HG03108 (cell line): ENCODE measurements around the gene VIPR2.

Source experiments
- ATAC-seq: cut with Tn5 transposase; IDR thresholded peaks from one replicate; pipeline ENCODE4 v1.9.1; 2021; ENCODE audit warnings: moderate library complexity; ENCODE audit not compliant: unreplicated experiment

The VIPR2 gene

DNA sequence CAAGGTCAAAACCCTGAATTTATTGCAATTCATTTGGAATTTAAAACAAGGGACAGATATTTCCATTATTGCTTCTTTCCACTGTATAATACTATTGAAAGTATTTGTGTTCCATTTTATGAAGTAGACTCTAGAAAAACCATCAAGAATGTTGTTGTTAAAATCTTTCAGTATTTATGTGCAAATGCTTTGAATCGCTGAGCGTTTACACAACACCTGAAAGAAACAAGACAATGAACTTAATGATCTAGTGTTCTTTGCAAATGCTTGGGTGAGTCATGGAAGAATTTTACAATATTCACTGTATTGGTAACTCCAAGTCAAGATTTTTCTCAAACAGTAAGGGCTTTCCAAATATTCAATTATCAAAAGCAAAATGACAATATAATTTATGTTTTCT is 97.1 kb downstream of the VIPR2 start:
- ATAC-seq = no peak

DNA sequence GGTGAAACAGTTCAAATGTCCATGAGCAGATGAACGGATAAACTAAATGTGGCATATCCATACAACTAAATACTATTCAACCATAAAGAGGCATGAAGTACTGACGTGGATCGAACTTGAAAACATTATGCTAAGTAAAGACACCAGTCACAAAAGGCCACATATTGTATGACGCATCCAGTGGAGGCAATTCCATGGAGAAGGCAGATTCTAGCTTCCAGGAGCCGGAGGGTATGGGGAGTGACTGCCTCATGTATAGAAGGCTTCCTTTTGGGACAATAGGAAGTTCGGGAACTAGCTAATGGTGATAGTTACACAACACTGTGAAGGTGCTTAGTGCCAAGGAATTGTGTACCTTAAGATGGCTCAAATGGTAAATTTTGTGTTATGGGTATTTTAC is 98.4 kb downstream of the VIPR2 start:
- ATAC-seq = no peak

GRCh38 chr7:159045839-159046238 is 98.8 kb downstream of the VIPR2 start:
- no peak for ATAC-seq

DNA sequence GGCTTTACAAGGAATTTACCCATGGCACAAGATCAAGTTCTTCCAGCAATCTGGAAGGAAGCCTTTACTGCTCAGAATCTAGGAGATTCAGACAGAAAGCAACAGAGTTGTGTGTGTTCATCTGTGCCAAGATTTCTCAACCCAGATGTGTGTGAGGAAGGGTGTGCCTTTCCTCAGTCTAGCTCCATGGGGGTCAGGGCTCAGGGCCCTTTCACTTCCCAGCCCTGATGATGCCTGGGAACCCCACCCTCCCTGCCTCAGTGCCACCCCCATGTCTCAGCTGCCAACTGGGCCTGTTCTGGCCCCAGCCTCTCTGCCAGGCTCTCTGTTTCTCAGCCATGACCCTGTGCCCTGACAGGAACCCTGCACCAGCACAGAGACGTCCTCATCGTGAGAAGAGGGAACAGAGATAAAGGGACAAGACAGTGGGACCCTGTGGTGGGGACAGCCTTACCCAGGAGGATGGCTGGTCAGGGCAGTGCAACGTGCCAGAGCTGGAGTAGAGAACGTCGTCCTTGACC is 102.0 kb downstream of the VIPR2 start:
- ATAC-seq = no peak

DNA sequence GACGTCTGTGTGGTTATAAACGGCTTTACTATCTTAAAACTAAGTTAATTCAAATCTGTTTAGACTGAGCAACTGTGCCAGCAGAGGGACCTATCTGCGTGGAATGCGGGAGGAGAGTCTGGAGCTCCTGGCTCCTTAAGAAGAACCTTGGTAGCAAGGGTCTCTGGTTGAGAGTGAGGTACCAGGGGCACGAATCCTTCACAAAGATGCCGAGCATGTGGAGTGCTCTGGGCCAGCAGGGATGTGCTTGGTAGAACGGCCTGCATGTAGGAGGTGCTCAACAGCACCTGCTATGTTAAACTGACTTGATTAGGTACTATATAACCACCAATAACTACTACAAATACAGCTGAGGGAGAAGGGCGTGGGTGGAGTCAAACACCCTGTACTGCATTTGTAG is 102.6 kb downstream of the VIPR2 start:
- ATAC-seq = no peak

- no peak for ATAC-seq
Observed at GRCh38 chr7:159040912-159041711, 103.6 kb downstream of the VIPR2 start.

GRCh38 chr7:159040146-159040545 is 104.5 kb downstream of the VIPR2 start:
- no peak for ATAC-seq

GRCh38 chr7:159039716-159040115 is 105.0 kb downstream of the VIPR2 start:
- ATAC-seq = no peak

GRCh38 chr7:159038066-159038465 is 106.6 kb downstream of the VIPR2 start:
- ATAC-seq = no peak

GRCh38 chr7:159036916-159037605 is 107.6 kb downstream of the VIPR2 start:
- no peak for ATAC-seq

- no peak for ATAC-seq
Observed at GRCh38 chr7:159035571-159036073, 109.0 kb downstream of the VIPR2 start.

- no peak for ATAC-seq
Observed at GRCh38 chr7:159034988-159035387, 109.7 kb downstream of the VIPR2 start.

- ATAC-seq = no peak
Observed at GRCh38 chr7:159034394-159034793, 110.3 kb downstream of the VIPR2 start.

DNA sequence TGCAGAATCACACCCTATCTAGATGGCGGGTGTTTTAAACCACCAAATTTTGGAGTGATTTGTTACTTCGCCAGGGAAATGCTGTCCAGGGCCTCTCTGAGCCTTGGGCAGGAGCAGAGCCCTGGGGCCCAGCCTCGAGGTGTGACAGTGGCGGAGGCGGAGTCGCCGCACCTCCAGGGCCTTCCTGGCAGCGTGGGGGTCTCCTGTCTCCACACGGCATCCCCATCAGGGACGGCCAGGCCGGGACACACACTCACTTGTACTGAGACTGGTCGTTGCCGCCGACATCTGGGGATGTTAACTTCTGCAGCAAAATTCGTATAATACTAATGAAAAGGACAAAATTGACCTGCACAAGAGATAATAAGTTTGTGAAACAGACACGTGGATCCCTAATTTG is 110.7 kb downstream of the VIPR2 start:
- no peak for ATAC-seq

DNA sequence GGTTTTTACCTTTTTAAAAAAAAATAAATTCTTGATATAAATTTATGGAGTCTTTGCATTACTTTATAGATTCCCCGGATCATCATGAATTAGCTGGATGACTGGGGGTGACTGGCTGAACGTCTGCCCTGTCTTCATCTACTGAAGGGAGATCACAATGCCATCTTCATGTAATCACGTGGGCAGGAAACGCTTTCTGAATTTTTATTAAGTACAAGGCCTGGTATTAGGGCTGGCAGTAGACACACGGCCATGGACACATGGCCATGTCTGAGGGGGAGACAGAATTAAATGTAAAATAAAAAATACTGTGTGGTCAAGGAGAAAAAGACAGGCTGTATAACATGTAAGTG is 111.2 kb downstream of the VIPR2 start:
- ATAC-seq = no peak

DNA sequence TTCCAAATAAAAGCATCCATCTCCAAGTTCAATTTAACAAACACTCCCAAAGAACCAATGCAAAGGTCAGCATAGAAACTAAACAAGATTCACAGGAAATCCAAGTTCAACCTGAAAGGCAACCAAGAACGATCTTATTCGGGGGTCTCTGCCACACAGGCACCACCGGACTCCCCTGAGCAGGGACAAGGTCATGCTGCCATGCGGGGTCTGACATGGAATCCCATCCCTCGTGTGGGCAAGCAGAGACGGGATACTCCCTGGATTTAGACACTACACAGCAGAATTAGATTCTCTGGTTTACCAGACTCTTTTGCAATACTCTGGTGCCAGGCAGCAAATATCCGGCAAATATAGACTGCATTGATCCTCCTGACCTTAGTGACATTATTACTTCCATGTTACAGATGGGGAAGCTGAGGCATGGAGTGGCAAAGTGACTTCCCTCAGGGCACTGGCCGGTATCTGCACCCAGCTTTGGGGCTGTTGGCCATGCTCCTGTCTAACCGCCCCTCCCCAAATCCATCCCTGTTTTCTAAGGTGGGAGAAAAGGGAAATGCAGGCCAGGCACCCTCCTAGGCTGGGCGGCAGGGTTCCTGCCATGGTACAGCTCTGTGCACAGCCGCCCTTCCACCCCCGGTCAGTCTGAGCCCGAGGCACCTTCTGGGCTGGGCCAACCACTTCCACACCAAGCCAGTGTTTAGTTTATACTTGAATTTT is 111.8 kb downstream of the VIPR2 start:
- ATAC-seq = no peak

DNA sequence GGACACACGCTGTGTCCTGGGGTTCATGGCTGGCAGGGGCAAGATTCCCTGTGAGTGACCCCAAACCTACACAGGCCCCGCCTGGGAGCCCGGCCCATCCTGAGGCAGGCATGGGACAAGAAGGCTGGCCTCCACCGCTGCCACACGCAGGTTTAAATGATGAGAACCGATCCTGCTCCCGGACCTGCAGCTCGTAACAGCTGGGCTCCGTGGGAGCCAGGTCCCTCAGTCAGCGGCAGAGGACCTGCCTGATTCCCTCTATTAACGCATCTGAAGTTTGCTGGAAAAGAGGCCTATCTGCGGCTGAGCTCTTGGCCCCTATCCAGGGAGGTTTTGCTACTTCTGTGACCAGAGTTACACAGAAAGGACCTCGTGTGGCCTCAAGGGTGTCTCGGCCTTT is 112.3 kb downstream of the VIPR2 start:
- no peak for ATAC-seq

DNA sequence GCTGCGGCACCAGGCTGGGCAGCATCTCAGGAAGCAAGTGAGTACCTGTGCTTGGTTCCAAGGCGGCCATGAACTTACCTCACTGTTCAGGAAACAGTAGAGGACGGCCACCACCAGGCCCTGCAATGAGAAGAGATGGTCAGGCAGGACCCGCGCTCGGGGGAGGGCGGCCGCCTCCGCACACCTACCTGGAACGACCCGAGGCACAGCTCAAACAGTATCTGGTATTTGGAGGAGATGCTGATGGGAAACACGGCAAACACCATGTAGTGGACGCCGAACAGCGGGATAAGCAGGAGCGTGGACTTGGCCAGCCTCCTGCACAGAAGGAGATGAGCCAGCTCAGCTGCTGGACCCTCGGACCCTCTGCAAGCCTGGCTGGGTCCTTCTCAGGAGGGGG is 112.9 kb downstream of the VIPR2 start:
- ATAC-seq = no peak

- ATAC-seq = no peak
Observed at GRCh38 chr7:159031135-159031701, 113.4 kb downstream of the VIPR2 start.

DNA sequence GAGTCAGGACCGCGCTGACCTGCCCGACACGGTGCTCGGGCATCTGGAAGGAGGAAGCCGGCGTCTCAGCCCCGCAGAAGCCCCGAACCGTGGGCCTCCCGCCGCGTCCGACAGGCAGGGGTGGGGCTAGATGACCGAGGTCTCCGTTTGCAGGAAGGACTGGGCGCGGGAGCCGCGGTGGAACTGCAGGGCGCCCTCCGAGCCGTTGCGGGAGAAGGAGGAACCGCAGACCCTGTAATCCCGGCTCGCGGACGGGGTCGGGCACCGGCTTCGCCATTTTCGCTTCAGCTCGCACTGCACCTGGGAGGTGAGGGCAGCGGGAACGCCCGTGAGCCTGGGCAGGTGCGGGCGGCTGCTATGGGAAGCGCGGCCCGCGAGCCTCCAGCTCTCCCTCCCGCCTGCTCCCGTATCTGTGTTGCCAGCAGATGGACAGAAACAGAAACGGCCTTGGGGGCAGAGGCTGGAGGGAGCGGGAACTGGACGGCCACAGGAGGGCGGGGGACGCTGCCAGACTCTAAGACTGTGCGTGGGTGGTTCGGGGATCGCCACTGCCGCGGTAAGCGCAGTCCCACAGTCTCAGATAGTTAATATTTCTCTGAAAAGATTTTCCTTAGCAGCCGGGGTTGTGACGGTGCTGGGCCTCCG is 114.1 kb downstream of the VIPR2 start:
- no peak for ATAC-seq
